Muscle layer of duodenum (tissue), 2 donors: ENCODE measurements around the gene NLRP6.

Source experiments
- H3K27ac ChIP-seq: one replicate; pipeline ENCODE4 v1.7.0; 2013; ENCODE audit warnings: mild to moderate bottlenecking, low read length
- H3K27me3 ChIP-seq: one replicate; pipeline ENCODE4 v1.7.0; 2013; ENCODE audit warnings: low read depth, mild to moderate bottlenecking, control low read depth, low read length
- H3K36me3 ChIP-seq, 2 donors: one replicate each; pipeline ENCODE4 v1.7.0; 2013; ENCODE audit warnings: low read length in 2 of 2, control low read depth in 1 of 2, mild to moderate bottlenecking in 1 of 2; ENCODE audit not compliant: insufficient read depth in 2 of 2, control insufficient read depth in 1 of 2
- H3K4me1 ChIP-seq, 2 donors: one replicate each; pipeline ENCODE4 v1.7.0; 2013; ENCODE audit warnings: low read length in 2 of 2, mild to moderate bottlenecking in 2 of 2, control low read depth in 1 of 2, moderate library complexity in 1 of 2; ENCODE audit not compliant: insufficient read depth in 2 of 2, control insufficient read depth in 1 of 2
- H3K4me3 ChIP-seq, 2 donors: one replicate each; pipeline ENCODE4 v1.7.0; 2013; ENCODE audit warnings: low read length in 2 of 2, low read depth in 1 of 2, mild to moderate bottlenecking in 1 of 2
- H3K9me3 ChIP-seq, 2 donors: one replicate each; pipeline ENCODE4 v1.7.0; 2013; ENCODE audit warnings: low read length in 2 of 2, control low read depth in 1 of 2, mild to moderate bottlenecking in 1 of 2; ENCODE audit not compliant: control insufficient read depth in 1 of 2
- donor health status: healthy.

Gene NLRP6

GRCh38 chr11:244376-244775 is 33.8 kb upstream of the NLRP6 start:
- Histone ChIP-seq H3K27ac (no peak overlapping the region), H3K4me1 (no peaks in the 10 kb centered on the region), H3K4me3 (no peak overlapping the region), H3K36me3 (peaks cover 70 to 71% of the 10 kb centered on the region in 2 donors), H3K27me3 (no peaks in the 10 kb centered on the region), H3K9me3 (no peaks in the 10 kb centered on the region)

GRCh38 chr11:249062-249461 is 29.1 kb upstream of the NLRP6 start:
- H3K9me3 ChIP-seq: no peaks in the 10 kb centered on the region
- peaks cover 70 to 92% of the 10 kb centered on the region in 2 donors for H3K36me3 ChIP-seq
- no peaks in the 10 kb centered on the region for H3K27me3 ChIP-seq
- no peak overlapping the region for H3K27ac ChIP-seq
- H3K4me3 ChIP-seq: no peak overlapping the region
- H3K4me1 ChIP-seq: no peaks in the 10 kb centered on the region

- Histone ChIP-seq H3K9me3 (no peaks in the 10 kb centered on the region), H3K36me3 (peaks cover 61 to 80% of the 10 kb centered on the region in 2 donors), H3K4me3 (no peak overlapping the region), H3K4me1 (no peaks in the 10 kb centered on the region), H3K27ac (no peak overlapping the region), H3K27me3 (no peaks in the 10 kb centered on the region)
These were observed 27.9 kb upstream of the NLRP6 start for GRCh38 chr11:250274-250673.

- Histone ChIP-seq H3K27ac (no peak overlapping the region), H3K27me3 (no peaks in the 10 kb centered on the region), H3K36me3 (peaks cover 58 to 74% of the 10 kb centered on the region in 2 donors), H3K4me1 (no peaks in the 10 kb centered on the region), H3K4me3 (no peak overlapping the region), H3K9me3 (no peaks in the 10 kb centered on the region)
These were observed 27.4 kb upstream of the NLRP6 start for GRCh38 chr11:250740-251299.

- Histone ChIP-seq H3K4me1 (no peaks in the 10 kb centered on the region), H3K27ac (no peak overlapping the region), H3K4me3 (no peak overlapping the region), H3K36me3 (peaks cover 50 to 67% of the 10 kb centered on the region in 2 donors), H3K9me3 (no peaks in the 10 kb centered on the region), H3K27me3 (no peaks in the 10 kb centered on the region)
These were observed 26.7 kb upstream of the NLRP6 start for GRCh38 chr11:251550-251949.

- Histone ChIP-seq H3K4me1 (no peaks in the 10 kb centered on the region), H3K27ac (no peak overlapping the region), H3K36me3 (peaks cover 41 to 57% of the 10 kb centered on the region in 2 donors), H3K27me3 (no peaks in the 10 kb centered on the region), H3K4me3 (no peak overlapping the region), H3K9me3 (no peaks in the 10 kb centered on the region)
These were observed 25.5 kb upstream of the NLRP6 start for GRCh38 chr11:252666-253065.

- H3K27me3 ChIP-seq: no peaks in the 10 kb centered on the region
- H3K9me3 ChIP-seq: no peaks in the 10 kb centered on the region
- H3K36me3 ChIP-seq: peaks cover 35 to 50% of the 10 kb centered on the region in 2 donors
- H3K27ac ChIP-seq: no peak overlapping the region
- no peaks in the 10 kb centered on the region for H3K4me1 ChIP-seq
- no peak overlapping the region for H3K4me3 ChIP-seq
These were observed 24.9 kb upstream of the NLRP6 start for GRCh38 chr11:253160-253885.

- H3K36me3 ChIP-seq: peaks cover 29 to 45% of the 10 kb centered on the region in 2 donors
- H3K4me3 ChIP-seq: no peak overlapping the region
- H3K4me1 ChIP-seq: no peaks in the 10 kb centered on the region
- H3K27me3 ChIP-seq: no peaks in the 10 kb centered on the region
- H3K9me3 ChIP-seq: no peaks in the 10 kb centered on the region
- no peak overlapping the region for H3K27ac ChIP-seq
These were observed 24.3 kb upstream of the NLRP6 start for GRCh38 chr11:253886-254270.

GRCh38 chr11:255176-255575 is 23.0 kb upstream of the NLRP6 start:
- Histone ChIP-seq H3K36me3 (peaks cover 25 to 33% of the 10 kb centered on the region in 2 donors), H3K4me3 (no peak overlapping the region), H3K27me3 (no peaks in the 10 kb centered on the region), H3K4me1 (no peaks in the 10 kb centered on the region), H3K27ac (no peak overlapping the region), H3K9me3 (no peaks in the 10 kb centered on the region)

GRCh38 chr11:255816-256215 is 22.4 kb upstream of the NLRP6 start:
- H3K27me3 ChIP-seq: no peaks in the 10 kb centered on the region
- H3K4me3 ChIP-seq: no peak overlapping the region

GRCh38 chr11:256952-257737 is 21.1 kb upstream of the NLRP6 start:
- Histone ChIP-seq H3K27ac (no peak overlapping the region), H3K36me3 (peaks cover 12 to 16% of the 10 kb centered on the region in 2 donors), H3K9me3 (no peaks in the 10 kb centered on the region), H3K4me1 (no peaks in the 10 kb centered on the region), H3K27me3 (no peaks in the 10 kb centered on the region), H3K4me3 (no peak overlapping the region)

More at GRCh38 chr11:255816-256215, 22.4 kb upstream of the NLRP6 start:
- Histone ChIP-seq H3K4me1 (no peaks in the 10 kb centered on the region), H3K27ac (no peak overlapping the region), H3K36me3 (peaks cover 20 to 29% of the 10 kb centered on the region in 2 donors), H3K9me3 (no peaks in the 10 kb centered on the region)
